CD14-positive monocyte (primary cell): ENCODE results near the gene CPOX. TPM values are rescaled to one million over a fixed set of nuclear protein-coding genes. Genes with fewer than 3 reads are reported as not detected.

Experiments
- DNase-seq, 3 donors: peaks; one replicate each; pipeline ENCODE4 v3.0.0-alpha.2; 2011 to 2022
- H2AFZ ChIP-seq: 2 replicates; pipeline ENCODE4 v1.6.0; 2012; ENCODE audit warnings: mild to moderate bottlenecking, low read depth, low read length, inconsistent platforms; ENCODE audit not compliant: insufficient read depth, poor library complexity, severe bottlenecking
- H3K27ac ChIP-seq, 2 donors: 1 replicate in 1 of 2; 2 replicates in 1 of 2; pipeline ENCODE4 v1.5.1; 2012 to 2013; ENCODE audit warnings: low read length in 2 of 2, control low read depth in 1 of 2, inconsistent platforms in 1 of 2, low read depth in 1 of 2, mild to moderate bottlenecking in 1 of 2
- H3K27me3 ChIP-seq, 2 donors: one replicate each; pipeline versions ENCODE4 v1.6.0 to v1.6.1; 2011 to 2013; ENCODE audit warnings: low read length in 2 of 2; ENCODE audit not compliant: control insufficient read depth in 2 of 2, insufficient read depth in 2 of 2
- H3K36me3 ChIP-seq, 2 donors: replicated peaks in 1 of 2; 1 replicate in 1 of 2; 2 replicates in 1 of 2; pipeline versions ENCODE4 v1.5.1 to v1.6.1; 2012 to 2013; ENCODE audit warnings: low read length in 2 of 2, control low read depth in 1 of 2, inconsistent platforms in 1 of 2, mild to moderate bottlenecking in 1 of 2; ENCODE audit not compliant: insufficient read depth in 2 of 2, control insufficient read depth in 1 of 2
- H3K4me1 ChIP-seq, 2 donors: 1 replicate in 1 of 2; 2 replicates in 1 of 2; pipeline versions ENCODE4 v1.5.1 to v1.6.1; 2012 to 2013; ENCODE audit warnings: low read length in 2 of 2, control low read depth in 1 of 2, inconsistent platforms in 1 of 2, mild to moderate bottlenecking in 1 of 2, moderate library complexity in 1 of 2; ENCODE audit not compliant: insufficient read depth in 2 of 2, control insufficient read depth in 1 of 2
- H3K4me2 ChIP-seq: replicated peaks from 2 replicates; pipeline ENCODE3; 2012; ENCODE audit warnings: low read length, moderate library complexity, mild to moderate bottlenecking; ENCODE audit not compliant: poor library complexity, severe bottlenecking; ENCODE audit errors: extremely low read depth
- H3K4me3 ChIP-seq, 3 experiments: fragments of 200-600 bp in 1 of 3; sonication (generic) in 1 of 3; replicated peaks in 1 of 3; 1 replicate in 2 of 3; 2 replicates in 1 of 3; pipeline ENCODE4 v1.5.1; 2011 to 2013; ENCODE audit warnings: low read length in 3 of 3, mild to moderate bottlenecking in 3 of 3, control low read depth in 2 of 3, low read depth in 2 of 3, inconsistent platforms in 1 of 3, moderate library complexity in 1 of 3
- H3K79me2 ChIP-seq: 2 replicates; pipeline ENCODE4 v1.6.0; 2012; ENCODE audit warnings: mild to moderate bottlenecking, control low read depth, inconsistent platforms, low read length, moderate library complexity; ENCODE audit not compliant: insufficient read depth
- H3K9ac ChIP-seq: 2 replicates; pipeline ENCODE4 v1.6.0; 2017; ENCODE audit warnings: low read length, mild to moderate bottlenecking; ENCODE audit not compliant: insufficient read depth, poor library complexity, severe bottlenecking
- H3K9me3 ChIP-seq, 2 donors: replicated peaks in 1 of 2; 1 replicate in 1 of 2; 2 replicates in 1 of 2; pipeline versions ENCODE4 v1.5.1 to v1.6.1; 2012 to 2013; ENCODE audit warnings: low read length in 2 of 2, control low read depth in 1 of 2; ENCODE audit not compliant: control insufficient read depth in 1 of 2, insufficient read depth in 1 of 2
- H4K20me1 ChIP-seq: 2 replicates; pipeline ENCODE4 v1.6.0; 2012; ENCODE audit warnings: mild to moderate bottlenecking, low read length, control low read depth, moderate library complexity; ENCODE audit not compliant: insufficient read depth
- H3K27ac Mint-ChIP-seq, 7 donors: one replicate each; pipeline ENCODE4 v1.8.0; 2020; ENCODE audit warnings: mild to moderate bottlenecking in 7 of 7, mixed read lengths in 7 of 7, moderate library complexity in 6 of 7, inconsistent platforms in 2 of 7
- H3K27me3 Mint-ChIP-seq, 3 donors: one replicate each; pipeline ENCODE4 v1.8.0; 2021 to 2022; ENCODE audit warnings: low read depth in 3 of 3, mild to moderate bottlenecking in 3 of 3, mixed read lengths in 3 of 3, moderate library complexity in 3 of 3, inconsistent platforms in 1 of 3
- H3K36me3 Mint-ChIP-seq, 2 donors: one replicate each; pipeline ENCODE4 v1.8.0; 2020; ENCODE audit warnings: mixed read lengths in 2 of 2, inconsistent platforms in 1 of 2, mild to moderate bottlenecking in 1 of 2
- H3K4me1 Mint-ChIP-seq: one replicate; pipeline ENCODE4 v1.8.0; 2020; ENCODE audit warnings: mild to moderate bottlenecking, mixed read lengths
- H3K4me3 Mint-ChIP-seq, 2 donors: one replicate each; pipeline ENCODE4 v1.8.0; 2020; ENCODE audit warnings: mild to moderate bottlenecking in 2 of 2, mixed read lengths in 2 of 2, moderate library complexity in 1 of 2
- H3K9me3 Mint-ChIP-seq, 7 donors: one replicate each; pipeline ENCODE4 v1.8.0; 2020 to 2022; ENCODE audit warnings: mixed read lengths in 7 of 7, mild to moderate bottlenecking in 6 of 7, moderate library complexity in 6 of 7, inconsistent platforms in 2 of 7
- CTCF ChIP-seq: fragments of 200-600 bp; IDR thresholded peaks from one replicate; pipeline ENCODE4 v1.8.0; 2022; ENCODE audit warnings: antibody characterized with exemption, mild to moderate bottlenecking
- WGBS: methylation state at CpG from one replicate; pipeline ENCODE4 v1.1.5; 2013; ENCODE audit warnings: missing lambda C conversion rate; ENCODE audit not compliant: insufficient coverage; 5-methylcytosine and 5-hydroxymethylcytosine counted together
- intact Hi-C, 2 donors: fragments of 100-400 bp; cut with micrococcal nuclease; formaldehyde crosslinking; loops; one replicate each; pipeline versions ENCODE4 v1.15.0 to v1.15.1; 2023
- polyA plus RNA-seq, 3 donors: library from polyadenylated mRNA; depleted of rRNA in 1 of 3; unstranded in 2 of 3; stranded (reverse) in 1 of 3; fragments of 300-500 nt in 2 of 3; fragments of >200 nt in 1 of 3; fragmentation: Illumina TruSeq in 2 of 3; gene quantifications; 1 replicate in 2 of 3; 2 replicates in 1 of 3; pipeline ENCODE4 v1.2.3, GENCODE V29; 2012 to 2021

CPOX gene
- polyA plus RNA-seq, 3 donors = 4.2 to 12.8 (median 5.2) TPM

GRCh38 chr3:98550833-98551232, 42.6 kb downstream of the CPOX start:
- Mint-ChIP-seq H3K9me3 (peaks cover 0 to 4% (median 0%) of the 10 kb centered on the region in 7 donors), H3K27ac (no peak overlapping the region), H3K36me3 (no peaks in the 10 kb centered on the region), H3K4me1 (peaks cover 28% of the 10 kb centered on the region), H3K27me3 (peaks cover 0 to 7% (median 3%) of the 10 kb centered on the region in 3 donors), H3K4me3 (no peak overlapping the region)
- Histone ChIP-seq H3K9ac (no peak overlapping the region), H2AFZ (no peak overlapping the region), H3K27me3 (no peaks in the 10 kb centered on the region), H3K4me3 (no peak overlapping the region), H3K4me1 (peaks cover 17 to 28% of the 10 kb centered on the region in 2 donors), H3K27ac (no peak overlapping the region), H4K20me1 (no peaks in the 10 kb centered on the region), H3K79me2 (no peaks in the 10 kb centered on the region), H3K36me3 (no peaks in the 10 kb centered on the region), H3K4me2 (no peak overlapping the region), H3K9me3 (no peaks in the 10 kb centered on the region)
- intact Hi-C loops = no loop called here
- no peak for TF ChIP-seq CTCF
- no peak for DNase-seq
- 95% methylated on average over 2 of the region's 3 CpGs for WGBS

GRCh38 chr3:98548544-98548943, 44.9 kb downstream of the CPOX start:
- TF ChIP-seq CTCF = no peak
- Histone ChIP-seq H3K36me3 (no peaks in the 10 kb centered on the region), H3K79me2 (no peaks in the 10 kb centered on the region), H4K20me1 (no peaks in the 10 kb centered on the region), H3K4me3 (no peak overlapping the region), H3K27ac (no peak overlapping the region), H3K4me2 (no peak overlapping the region), H3K9ac (no peak overlapping the region), H3K4me1 (peaks cover 9 to 14% of the 10 kb centered on the region in 2 donors), H3K9me3 (no peaks in the 10 kb centered on the region), H3K27me3 (no peaks in the 10 kb centered on the region), H2AFZ (no peak overlapping the region)
- Mint-ChIP-seq H3K9me3 (peaks cover 0 to 4% (median 0%) of the 10 kb centered on the region in 7 donors), H3K4me3 (no peak overlapping the region), H3K4me1 (peaks cover 16% of the 10 kb centered on the region), H3K36me3 (no peaks in the 10 kb centered on the region), H3K27me3 (peaks cover 0 to 7% (median 3%) of the 10 kb centered on the region in 3 donors), H3K27ac (no peak overlapping the region)
- intact Hi-C loops = no loop called here
- 100% methylated on average over 2 of the region's 5 CpGs for WGBS
- no peak for DNase-seq
